Activated naive CD4-positive, alpha-beta T cell treated with anti-CD3 and anti-CD28 coated beads, Interleukin-2, amount 10 ng/mL, durations not matched to agents 7 days and 5 days (primary cell): ENCODE data around the gene RAD51B.
"Not testable (repeated sequence)": the region's sequence is repeated elsewhere in the genome, so short reads cannot be mapped to it uniquely, and the experiment has no call there.

Source experiments
- CTCF ChIA-PET: fragments of 350-600 bp; sonication (Branson Sonifier 250); formaldehyde crosslinking; loops from one replicate; lab custom pipeline; 2021; ENCODE audit warnings: antibody characterized with exemption; lab: Charles Lee
- DNase-seq: peaks from one replicate; pipeline ENCODE4 v3.0.0-alpha.2; 2020
- H3K27ac Mint-ChIP-seq: one replicate; pipeline ENCODE4 v1.8.0; 2021; ENCODE audit warnings: mild to moderate bottlenecking, moderate library complexity, mixed read lengths
- H3K27me3 Mint-ChIP-seq: one replicate; pipeline ENCODE4 v1.8.0; 2021; ENCODE audit warnings: mild to moderate bottlenecking, mixed read lengths
- H3K36me3 Mint-ChIP-seq: one replicate; pipeline ENCODE4 v1.8.0; 2021; ENCODE audit warnings: mixed read lengths
- H3K4me1 Mint-ChIP-seq: one replicate; pipeline ENCODE4 v1.8.0; 2021; ENCODE audit warnings: mixed read lengths
- H3K4me3 Mint-ChIP-seq: one replicate; pipeline ENCODE4 v1.8.0; 2021; ENCODE audit warnings: mild to moderate bottlenecking, moderate library complexity, mixed read lengths
- H3K9me3 Mint-ChIP-seq: one replicate; pipeline ENCODE4 v1.8.0; 2021; ENCODE audit warnings: mixed read lengths

Gene RAD51B

GRCh38 chr14:68297876-68298468 is 478.4 kb downstream of the RAD51B start:
- CTCF ChIA-PET, result interaction anchor here (0.8 to 1.1 kb wide), 2 partner anchors 15 to 491 kb away, joined by 3 read pairs; no protein-coding TSS in a partner anchor

GRCh38 chr14:68300608-68301007 is 481.0 kb downstream of the RAD51B start:
- H3K36me3 Mint-ChIP-seq, result peaks cover 13% of the 10 kb centered on the region
- H3K27me3 Mint-ChIP-seq, result no peaks in the 10 kb centered on the region
- CTCF ChIA-PET, result interaction anchor here (1.0 kb wide), 1 partner anchor 9 kb away, joined by 4 read pairs; no protein-coding TSS in a partner anchor
- no peak overlapping the region for H3K4me3 Mint-ChIP-seq
- H3K27ac Mint-ChIP-seq, result no peak overlapping the region
- no peak for DNase-seq
- H3K9me3 Mint-ChIP-seq, result peaks cover 12% of the 10 kb centered on the region
- peaks cover 5% of the 10 kb centered on the region for H3K4me1 Mint-ChIP-seq

More at GRCh38 chr14:68297876-68298468, 478.4 kb downstream of the RAD51B start:
- Mint-ChIP-seq H3K27me3 (no peaks in the 10 kb centered on the region), H3K27ac (peak overlapping the region; percentile 28), H3K9me3 (peaks cover 12% of the 10 kb centered on the region), H3K4me1 (peaks cover 13% of the 10 kb centered on the region), H3K36me3 (peaks cover 12% of the 10 kb centered on the region), H3K4me3 (no peak overlapping the region)
- DNase-seq, result no peak

DNA sequence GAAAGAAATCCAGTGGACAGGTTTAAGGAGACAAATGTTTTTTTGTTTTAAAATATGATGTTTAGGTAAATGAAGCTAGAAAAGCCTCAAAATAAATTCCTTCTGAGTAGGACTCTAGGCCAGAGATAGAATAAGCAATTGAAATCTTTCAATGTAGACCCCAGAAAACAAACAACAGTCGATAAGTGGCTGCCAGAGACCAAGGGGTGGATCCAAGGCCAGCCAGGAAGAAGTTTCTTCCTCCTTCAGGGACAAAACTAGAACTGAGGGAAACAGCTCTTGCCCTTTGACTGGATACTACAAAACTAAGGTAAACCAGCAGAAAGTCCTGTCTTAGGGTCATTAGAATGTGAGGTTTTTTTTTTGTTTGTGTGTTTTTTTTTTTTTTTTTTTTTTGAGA is 481.6 kb downstream of the RAD51B start:
- Mint-ChIP-seq H3K27me3 (no peaks in the 10 kb centered on the region), H3K9me3 (peaks cover 12% of the 10 kb centered on the region)
- CTCF ChIA-PET, result interaction anchor here (1.0 kb wide), 1 partner anchor 9 kb away, joined by 4 read pairs; no protein-coding TSS in a partner anchor

GRCh38 chr14:68302938-68303337 is 483.4 kb downstream of the RAD51B start:
- H3K4me3 Mint-ChIP-seq, CTCF ChIA-PET, H3K27ac Mint-ChIP-seq, DNase-seq, H3K27me3 Mint-ChIP-seq, H3K4me1 Mint-ChIP-seq: not testable (repeated sequence)
- Mint-ChIP-seq H3K36me3 (peaks cover 13% of the 10 kb centered on the region), H3K9me3 (peaks cover 12% of the 10 kb centered on the region)

More for the DNA sequence above, 481.6 kb downstream of the RAD51B start:
- no peak for DNase-seq
- Mint-ChIP-seq H3K36me3 (peaks cover 13% of the 10 kb centered on the region), H3K27ac (no peak overlapping the region), H3K4me1 (peaks cover 5% of the 10 kb centered on the region), H3K4me3 (no peak overlapping the region)

DNA sequence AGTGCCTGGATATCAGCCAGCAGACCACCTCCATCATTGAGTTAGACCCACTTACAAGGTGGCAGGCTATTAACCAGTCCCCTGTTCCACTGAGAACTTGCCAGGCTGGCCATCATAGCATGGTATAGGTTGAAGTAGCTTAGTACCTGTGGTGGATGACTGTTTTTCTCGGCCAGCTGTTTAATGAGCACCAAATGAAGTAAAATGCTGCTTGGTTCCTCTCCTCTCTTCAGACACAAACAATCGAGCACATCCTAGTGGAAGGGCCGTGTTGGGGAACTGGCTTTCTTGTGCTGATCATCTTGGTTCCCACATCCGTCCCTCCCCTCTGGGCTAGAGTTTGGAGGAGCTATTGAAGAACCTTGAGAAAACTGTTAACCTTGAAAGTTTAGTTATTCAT is 486.2 kb downstream of the RAD51B start:
- no peak for DNase-seq
- H3K27ac Mint-ChIP-seq, result no peak overlapping the region
- H3K27me3 Mint-ChIP-seq, result no peaks in the 10 kb centered on the region
- CTCF ChIA-PET, result interaction anchor here (1.0 kb wide), 1 partner anchor 19 kb away, joined by 3 read pairs; no protein-coding TSS in a partner anchor
- H3K9me3 Mint-ChIP-seq, result peaks cover 12% of the 10 kb centered on the region
- H3K4me1 Mint-ChIP-seq, result no peaks in the 10 kb centered on the region
- peaks cover 13% of the 10 kb centered on the region for H3K36me3 Mint-ChIP-seq
- H3K4me3 Mint-ChIP-seq, result no peak overlapping the region

DNA sequence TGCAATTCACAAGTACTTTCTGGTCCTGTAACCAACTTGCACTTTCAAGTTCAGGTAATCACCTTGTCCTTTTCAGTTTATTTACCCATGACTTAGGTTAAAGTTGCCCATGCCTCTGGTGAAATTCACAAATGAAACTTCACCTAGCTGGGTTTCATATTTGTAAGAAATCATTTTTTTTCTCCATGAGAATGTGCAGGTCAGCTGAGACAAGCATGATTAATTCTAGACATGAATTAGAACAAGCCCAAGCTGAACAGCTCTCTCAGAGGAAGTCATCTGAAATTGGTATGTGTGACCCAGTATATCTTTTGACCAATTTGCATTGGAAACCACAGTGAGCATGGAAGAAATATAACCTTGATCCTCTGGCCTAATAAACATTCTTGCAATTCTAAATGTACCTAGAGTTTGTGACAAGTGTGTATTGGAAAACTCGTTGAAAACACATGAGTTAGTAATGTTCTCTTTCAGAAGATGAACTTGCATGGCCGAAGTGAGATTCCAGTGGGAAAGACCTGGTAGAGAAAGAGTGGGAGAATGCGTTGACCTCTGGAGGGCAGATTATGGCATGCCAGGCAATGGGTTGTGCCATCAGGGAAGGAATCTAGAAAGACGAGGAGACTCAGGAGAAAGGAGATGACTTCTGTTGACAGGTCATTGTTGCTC is 486.8 kb downstream of the RAD51B start:
- no peak for DNase-seq
- H3K27ac Mint-ChIP-seq, result no peak overlapping the region
- no peak overlapping the region for H3K4me3 Mint-ChIP-seq
- H3K9me3 Mint-ChIP-seq, result peaks cover 8% of the 10 kb centered on the region
- peaks cover 10% of the 10 kb centered on the region for H3K36me3 Mint-ChIP-seq
- no peaks in the 10 kb centered on the region for H3K4me1 Mint-ChIP-seq
- no peaks in the 10 kb centered on the region for H3K27me3 Mint-ChIP-seq
- CTCF ChIA-PET, result interaction anchor here (1.0 kb wide), 1 partner anchor 20 kb away, joined by 3 read pairs; no protein-coding TSS in a partner anchor

- Mint-ChIP-seq H3K4me3 (no peak overlapping the region), H3K27ac (no peak overlapping the region), H3K9me3 (peaks cover 5% of the 10 kb centered on the region), H3K4me1 (no peaks in the 10 kb centered on the region), H3K27me3 (no peaks in the 10 kb centered on the region), H3K36me3 (peaks cover 6% of the 10 kb centered on the region)
- no peak for DNase-seq
- CTCF ChIA-PET, result interaction anchor here (1.0 kb wide), 1 partner anchor 20 kb away, joined by 3 read pairs; no protein-coding TSS in a partner anchor
Measured at GRCh38 chr14:68306934-68307789, 487.6 kb downstream of the RAD51B start.

- Mint-ChIP-seq H3K27me3 (no peaks in the 10 kb centered on the region), H3K27ac (no peak overlapping the region), H3K36me3 (peaks cover 3% of the 10 kb centered on the region), H3K4me3 (no peak overlapping the region), H3K4me1 (no peaks in the 10 kb centered on the region), H3K9me3 (peaks cover 1% of the 10 kb centered on the region)
- DNase-seq, result no peak
- CTCF ChIA-PET, result no interaction called here
Measured at GRCh38 chr14:68307790-68308168, 488.2 kb downstream of the RAD51B start.

DNA sequence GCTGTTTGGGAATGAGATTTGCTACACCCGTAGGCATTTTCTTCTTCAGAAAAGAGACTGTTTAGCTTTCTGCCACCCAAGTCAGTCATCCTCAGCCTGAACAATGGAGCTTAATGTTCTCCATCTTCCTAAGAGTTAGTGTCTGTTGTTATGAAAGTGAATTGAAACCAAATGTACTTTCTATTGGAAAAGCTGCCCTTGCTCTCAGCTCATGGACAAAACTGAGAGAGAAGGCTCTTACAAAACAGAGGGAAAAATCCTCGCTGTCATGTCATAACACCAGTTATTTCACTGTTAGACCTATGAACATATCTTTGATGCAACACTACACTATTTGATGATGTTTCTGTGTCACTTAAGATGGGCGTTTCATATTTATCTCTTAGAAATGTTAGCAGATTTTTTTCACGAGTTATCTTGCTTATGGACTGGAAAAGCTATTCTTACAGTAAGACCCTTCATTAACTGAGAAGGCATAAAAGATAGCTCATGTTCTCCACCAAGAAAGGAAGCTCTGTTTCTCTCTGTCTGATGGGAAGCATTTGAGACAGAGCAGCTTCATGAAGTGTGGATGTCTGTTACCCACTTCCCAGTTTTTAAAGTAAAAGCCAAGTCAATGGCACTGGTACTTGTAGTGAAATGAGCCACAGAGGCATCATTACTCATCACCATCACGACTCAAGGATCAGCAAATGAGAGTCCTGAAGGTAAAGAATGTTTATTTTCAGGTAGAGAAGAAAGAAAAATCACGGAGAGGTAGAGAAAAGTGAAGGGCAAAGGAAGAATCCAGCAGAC is 489.3 kb downstream of the RAD51B start:
- H3K36me3 Mint-ChIP-seq, result peaks cover under 1% of the 10 kb centered on the region
- no peaks in the 10 kb centered on the region for H3K27me3 Mint-ChIP-seq

DNA sequence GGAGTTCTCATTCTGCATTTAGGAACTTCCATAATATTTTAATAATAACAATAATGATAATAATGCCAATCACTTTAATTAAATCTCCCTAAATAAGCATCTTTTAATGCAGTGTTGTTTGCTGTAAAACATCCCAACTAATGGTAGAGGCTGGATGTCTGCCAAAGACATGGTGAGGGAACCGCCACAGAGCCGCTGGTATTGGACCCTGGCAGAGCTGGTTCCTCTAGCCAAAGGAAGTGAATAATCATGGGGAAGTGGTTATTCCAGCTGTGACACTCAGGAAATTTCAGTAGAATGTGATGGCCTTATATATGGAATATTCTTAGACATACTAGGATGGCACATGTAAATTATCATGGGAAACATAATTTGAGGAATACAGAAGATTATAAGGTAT is 490.0 kb downstream of the RAD51B start:
- no peaks in the 10 kb centered on the region for H3K9me3 Mint-ChIP-seq
- CTCF ChIA-PET, result no interaction called here
- H3K36me3 Mint-ChIP-seq, result peaks cover 2% of the 10 kb centered on the region
- H3K27ac Mint-ChIP-seq, result no peak overlapping the region
- H3K4me1 Mint-ChIP-seq, result peaks cover 3% of the 10 kb centered on the region
- H3K27me3 Mint-ChIP-seq, result no peaks in the 10 kb centered on the region
- DNase-seq, result no peak
- H3K4me3 Mint-ChIP-seq, result no peak overlapping the region

More for the DNA sequence above, 489.3 kb downstream of the RAD51B start:
- Mint-ChIP-seq H3K4me1 (no peaks in the 10 kb centered on the region), H3K27ac (no peak overlapping the region), H3K9me3 (no peaks in the 10 kb centered on the region), H3K4me3 (no peak overlapping the region)
- CTCF ChIA-PET, result interaction anchor here (0.7 kb wide), 1 partner anchor 11 kb away, joined by 3 read pairs; no protein-coding TSS in a partner anchor
- DNase-seq, result no peak

DNA sequence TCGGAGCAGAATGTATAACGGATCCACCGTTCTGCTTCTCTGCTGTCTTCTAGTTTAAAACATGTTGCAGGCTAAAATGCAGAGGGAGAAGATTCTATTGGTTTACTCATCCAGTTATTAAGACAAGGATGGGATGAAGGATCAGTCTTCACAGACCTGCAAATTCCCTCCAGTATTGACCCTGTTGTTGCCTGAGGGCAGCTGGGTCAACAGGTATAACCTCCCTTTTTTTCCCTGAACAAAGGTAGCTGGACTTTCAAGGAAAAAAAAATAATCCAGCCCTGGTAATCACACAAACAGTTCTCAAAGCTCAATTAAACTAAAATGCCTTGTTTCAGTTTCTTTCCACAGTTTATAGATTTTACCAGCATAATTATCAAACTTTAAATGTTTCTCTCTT is 492.7 kb downstream of the RAD51B start:
- Mint-ChIP-seq H3K36me3 (peaks cover 2% of the 10 kb centered on the region), H3K4me3 (no peak overlapping the region), H3K4me1 (peaks cover 7% of the 10 kb centered on the region), H3K27me3 (no peaks in the 10 kb centered on the region), H3K9me3 (no peaks in the 10 kb centered on the region), H3K27ac (no peak overlapping the region)
- CTCF ChIA-PET, result no interaction called here
- DNase-seq, result no peak

DNA sequence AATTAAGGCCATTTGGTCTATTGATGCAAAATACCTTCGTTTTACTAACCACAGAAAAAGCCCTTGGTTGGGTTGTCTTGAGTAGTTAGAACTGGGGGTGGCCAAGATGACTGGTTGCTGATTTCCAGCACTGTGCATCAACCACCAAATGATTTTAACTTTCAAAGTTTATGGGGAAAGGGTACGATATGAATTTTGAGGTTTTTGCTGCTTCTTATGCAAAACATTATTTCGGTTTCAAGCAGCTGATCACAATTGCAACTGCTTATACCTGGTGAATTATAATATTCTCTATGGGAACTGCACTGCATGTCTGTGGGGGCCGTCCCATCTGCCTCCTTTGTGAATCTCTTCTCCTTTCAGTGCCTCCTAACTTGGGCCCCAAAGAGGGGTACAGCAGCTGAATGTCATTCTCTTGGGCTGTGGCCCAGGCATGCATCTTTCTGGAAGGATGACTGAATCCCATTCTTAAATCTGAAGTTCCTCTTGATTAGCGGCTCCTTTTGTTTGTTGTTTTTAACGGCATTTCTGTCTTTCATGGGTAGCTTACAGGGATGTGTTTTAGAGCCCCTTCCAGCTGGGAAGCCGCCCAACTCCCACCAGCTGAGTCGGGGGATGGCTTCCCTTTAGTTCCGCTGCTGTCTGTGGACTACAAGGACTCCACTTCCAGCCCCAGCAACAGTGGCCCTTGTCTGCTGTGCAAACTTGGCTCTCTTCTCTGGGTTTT is 493.5 kb downstream of the RAD51B start:
- peaks cover 2% of the 10 kb centered on the region for H3K36me3 Mint-ChIP-seq
- H3K9me3 Mint-ChIP-seq, result no peaks in the 10 kb centered on the region
- no peak overlapping the region for H3K27ac Mint-ChIP-seq
- no peak for DNase-seq
- peaks cover 7% of the 10 kb centered on the region for H3K4me1 Mint-ChIP-seq
- no peaks in the 10 kb centered on the region for H3K27me3 Mint-ChIP-seq
- H3K4me3 Mint-ChIP-seq, result no peak overlapping the region
- CTCF ChIA-PET, result interaction anchor here (0.7 to 1.5 kb wide), 2 partner anchors 9 to 18 kb away, joined by 3 to 4 read pairs; no protein-coding TSS in a partner anchor

- H3K27ac Mint-ChIP-seq, result no peak overlapping the region
- H3K4me3 Mint-ChIP-seq, result no peak overlapping the region
- CTCF ChIA-PET, result interaction anchor here (1.5 kb wide), 1 partner anchor 17 kb away, joined by 4 read pairs; no protein-coding TSS in a partner anchor
- peaks cover 2% of the 10 kb centered on the region for H3K36me3 Mint-ChIP-seq
- no peaks in the 10 kb centered on the region for H3K27me3 Mint-ChIP-seq
- peaks cover 7% of the 10 kb centered on the region for H3K4me1 Mint-ChIP-seq
- DNase-seq, result no peak
- no peaks in the 10 kb centered on the region for H3K9me3 Mint-ChIP-seq
Measured at GRCh38 chr14:68314642-68315041, 495.1 kb downstream of the RAD51B start.
